B cell (primary cell): ENCODE measurements around the gene LARGE1.

Source experiments
- CTCF ChIP-seq: fragments of 200-600 bp; IDR thresholded peaks from one replicate; pipeline ENCODE4 v1.8.0; 2022; ENCODE audit warnings: antibody characterized with exemption, mild to moderate bottlenecking
- EZH2 ChIP-seq: IDR thresholded peaks from 2 replicates; pipeline ENCODE4 v1.6.1; 2012; ENCODE audit warnings: borderline replicate concordance, low read depth, mild to moderate bottlenecking, moderate library complexity, low read length; ENCODE audit not compliant: insufficient read depth, poor library complexity, severe bottlenecking

GRCh38 chr22:33772745-33773144 lies 147.5 kb downstream of the LARGE1 start:
- TF ChIP-seq CTCF (no peak), EZH2 (no peak)
